Activated CD8-positive, alpha-beta T cell treated with anti-CD3 and anti-CD28 coated beads, Interleukin-2, amount 10 ng/mL, durations not matched to agents 7 days and 5 days (primary cell): ENCODE data around the gene GRK2. TPM values are rescaled to one million over a fixed set of nuclear protein-coding genes. Genes with fewer than 3 reads are reported as not detected.
"Not testable (repeated sequence)": the region's sequence is repeated elsewhere in the genome, so short reads cannot be mapped to it uniquely, and the experiment has no call there.

Source experiments
- ATAC-seq: fragments of 150-1000 bp; cut with Tn5 transposase; one replicate; pipeline ENCODE4 v1.10.0; 2021; ENCODE audit warnings: moderate library complexity
- CTCF ChIA-PET: fragments of 350-600 bp; sonication (Branson Sonifier 250); formaldehyde crosslinking; loops from one replicate; lab custom pipeline; 2021; ENCODE audit warnings: antibody characterized with exemption; lab: Charles Lee
- POLR2A ChIA-PET: fragments of 350-600 bp; sonication (Branson Sonifier 250); formaldehyde crosslinking; loops from one replicate; lab custom pipeline; 2021; ENCODE audit warnings: antibody characterized with exemption; lab: Charles Lee
- DNase-seq: peaks from one replicate; pipeline ENCODE4 v3.0.0-alpha.2; 2020
- H3K27ac Mint-ChIP-seq: one replicate; pipeline ENCODE4 v1.8.0; 2021; ENCODE audit warnings: mild to moderate bottlenecking, mixed read lengths
- H3K27me3 Mint-ChIP-seq: one replicate; pipeline ENCODE4 v1.8.0; 2021; ENCODE audit warnings: low read depth, mixed read lengths
- H3K36me3 Mint-ChIP-seq: one replicate; pipeline ENCODE4 v1.8.0; 2021; ENCODE audit warnings: low read depth, mixed read lengths
- H3K4me1 Mint-ChIP-seq: one replicate; pipeline ENCODE4 v1.8.0; 2021; ENCODE audit warnings: low read depth, mixed read lengths
- H3K4me3 Mint-ChIP-seq: one replicate; pipeline ENCODE4 v1.8.0; 2021; ENCODE audit warnings: mild to moderate bottlenecking, mixed read lengths
- H3K9me3 Mint-ChIP-seq: one replicate; pipeline ENCODE4 v1.8.0; 2022; ENCODE audit warnings: mixed read lengths; ENCODE audit not compliant: insufficient read depth
- total RNA-seq, 2 experiments: library from RNA; stranded (reverse); gene quantifications; one replicate each; pipeline ENCODE4 v1.2.3, GENCODE V29; 2021

Gene GRK2
- total RNA-seq, 2 experiments from 2014 or later, result 338 to 348 TPM

- POLR2A ChIA-PET, result interaction anchor here (7.5 kb wide), 1 partner anchor 14 kb away, joined by 39 read pairs; no protein-coding TSS in a partner anchor
- H3K9me3 Mint-ChIP-seq, result no peaks in the 10 kb centered on the region
- CTCF ChIA-PET, result interaction anchor here (1.8 to 2.8 kb wide), 3 partner anchors 8 to 91 kb away, joined by 5 to 54 read pairs (median 19); no protein-coding TSS in a partner anchor
- no peak overlapping the region for H3K4me3 Mint-ChIP-seq
- H3K27ac Mint-ChIP-seq, result peak overlapping the region; percentile 57
- peaks cover 51% of the 10 kb centered on the region for H3K4me1 Mint-ChIP-seq
- ATAC-seq (no peak), DNase-seq (no peak)
- peaks cover 72% of the 10 kb centered on the region for H3K36me3 Mint-ChIP-seq
- H3K27me3 Mint-ChIP-seq, result no peaks in the 10 kb centered on the region
Measured at GRCh38 chr11:67254798-67255197, 11.5 kb upstream of the GRK2 start.

GRCh38 chr11:67255353-67255752, 10.9 kb upstream of the GRK2 start:
- no peaks in the 10 kb centered on the region for H3K9me3 Mint-ChIP-seq
- H3K4me1 Mint-ChIP-seq, result peaks cover 48% of the 10 kb centered on the region
- no peak for DNase-seq
- POLR2A ChIA-PET, result interaction anchor here (0.6 to 7.5 kb wide), 2 partner anchors 15 to 126 kb away, joined by 8 to 39 read pairs; no protein-coding TSS in a partner anchor
- H3K4me3 Mint-ChIP-seq, result no peak overlapping the region
- ATAC-seq, result no peak
- peaks cover 67% of the 10 kb centered on the region for H3K36me3 Mint-ChIP-seq
- H3K27ac Mint-ChIP-seq, result peak overlapping the region; percentile 33
- no peaks in the 10 kb centered on the region for H3K27me3 Mint-ChIP-seq
- CTCF ChIA-PET, result interaction anchor here (1.8 kb wide), 1 partner anchor 16 kb away, joined by 5 read pairs; no protein-coding TSS in a partner anchor

- no peak overlapping the region for H3K4me3 Mint-ChIP-seq
- ATAC-seq (no peak), DNase-seq (no peak)
- CTCF ChIA-PET, result no interaction called here
- no peaks in the 10 kb centered on the region for H3K9me3 Mint-ChIP-seq
- POLR2A ChIA-PET, result interaction anchor here (0.6 to 7.5 kb wide), 2 partner anchors 16 to 126 kb away, joined by 8 to 39 read pairs; no protein-coding TSS in a partner anchor
- H3K36me3 Mint-ChIP-seq, result peaks cover 62% of the 10 kb centered on the region
- H3K27ac Mint-ChIP-seq, result no peak overlapping the region
- H3K27me3 Mint-ChIP-seq, result no peaks in the 10 kb centered on the region
- peaks cover 51% of the 10 kb centered on the region for H3K4me1 Mint-ChIP-seq
Measured at GRCh38 chr11:67255864-67256263, 10.4 kb upstream of the GRK2 start.

- Mint-ChIP-seq H3K4me1 (peaks cover 52% of the 10 kb centered on the region), H3K36me3 (peaks cover 56% of the 10 kb centered on the region), H3K27ac (no peak overlapping the region), H3K9me3 (no peaks in the 10 kb centered on the region), H3K27me3 (no peaks in the 10 kb centered on the region), H3K4me3 (no peak overlapping the region)
- DNase-seq, result no peak
- CTCF ChIA-PET, result no interaction called here
- ATAC-seq, result no peak
- POLR2A ChIA-PET, result interaction anchor here (7.5 kb wide), 1 partner anchor 16 kb away, joined by 39 read pairs; no protein-coding TSS in a partner anchor
Measured at GRCh38 chr11:67256477-67257135, 9.7 kb upstream of the GRK2 start.

- peaks cover 21% of the 10 kb centered on the region for H3K36me3 Mint-ChIP-seq
- DNase-seq, result no peak
- no peak for ATAC-seq
- peaks cover 55% of the 10 kb centered on the region for H3K4me1 Mint-ChIP-seq
- ChIA-PET CTCF (no interaction called here), POLR2A (no interaction called here)
- H3K27ac Mint-ChIP-seq, result peak overlapping the region; percentile 66
- peak overlapping the region; percentile 13 for H3K4me3 Mint-ChIP-seq
- H3K27me3 Mint-ChIP-seq, result no peaks in the 10 kb centered on the region
- H3K9me3 Mint-ChIP-seq, result no peaks in the 10 kb centered on the region
Measured at GRCh38 chr11:67260406-67260805, 5.9 kb upstream of the GRK2 start.

- not testable (repeated sequence) for H3K27me3 Mint-ChIP-seq, H3K9me3 Mint-ChIP-seq, ATAC-seq
- Mint-ChIP-seq H3K27ac (peak overlapping the region; percentile 63), H3K4me3 (peak overlapping the region; percentile 58), H3K4me1 (peaks cover 62% of the 10 kb centered on the region), H3K36me3 (peaks cover 15% of the 10 kb centered on the region)
- ChIA-PET POLR2A (interaction anchor here (1.1 to 3.2 kb wide), 5 partner anchors 8 to 92 kb away, joined by 5 to 27 read pairs (median 11); partner anchors contain the start of genes ANKRD13D and POLD4), CTCF (interaction anchor here (1.2 to 4.9 kb wide), 15 partner anchors 8 to 142 kb away, joined by 4 to 116 read pairs (median 8); partner anchors contain the start of genes ANKRD13D, KDM2A, POLD4 and RAD9A)
- peak; percentile 59 for DNase-seq
Measured at GRCh38 chr11:67260885-67261639, 5.2 kb upstream of the GRK2 start.

- no peak for DNase-seq
- ChIA-PET POLR2A (interaction anchor here (1.1 to 3.2 kb wide), 10 partner anchors 8 to 140 kb away, joined by 3 to 27 read pairs (median 6); partner anchors contain the start of genes ANKRD13D, POLD4 and PPP1CA), CTCF (interaction anchor here (0.9 to 4.9 kb wide), 30 partner anchors 8 to 181 kb away, joined by 3 to 116 read pairs (median 7); partner anchors contain the start of genes ANKRD13D, CLCF1, KDM2A and POLD4)
- Mint-ChIP-seq H3K36me3 (peaks cover 10% of the 10 kb centered on the region), H3K4me1 (peaks cover 63% of the 10 kb centered on the region), H3K27me3 (no peaks in the 10 kb centered on the region), H3K4me3 (no peak overlapping the region), H3K27ac (no peak overlapping the region), H3K9me3 (no peaks in the 10 kb centered on the region)
- no peak for ATAC-seq
Measured at GRCh38 chr11:67261640-67261945, 4.7 kb upstream of the GRK2 start.

GRCh38 chr11:67261946-67262681, 4.2 kb upstream of the GRK2 start:
- DNase-seq (no peak), ATAC-seq (no peak)
- ChIA-PET POLR2A (interaction anchor here (1.1 to 3.2 kb wide), 11 partner anchors 9 to 139 kb away, joined by 3 to 27 read pairs (median 6); partner anchors contain the start of genes ANKRD13D, POLD4 and PPP1CA), CTCF (interaction anchor here (0.6 to 4.9 kb wide), 42 partner anchors 9 to 182 kb away, joined by 3 to 116 read pairs (median 5); partner anchors contain the start of genes ANKRD13D, CLCF1, KDM2A and POLD4)
- Mint-ChIP-seq H3K27ac (peak overlapping the region; percentile 85), H3K4me3 (peak overlapping the region; percentile 51), H3K36me3 (peaks cover 7% of the 10 kb centered on the region), H3K4me1 (peaks cover 60% of the 10 kb centered on the region), H3K27me3 (no peaks in the 10 kb centered on the region), H3K9me3 (no peaks in the 10 kb centered on the region)

- peaks cover 61% of the 10 kb centered on the region for H3K4me1 Mint-ChIP-seq
- ChIA-PET CTCF (interaction anchor here (0.6 to 4.9 kb wide), 43 partner anchors 9 to 182 kb away, joined by 3 to 116 read pairs (median 5); partner anchors contain the start of genes ANKRD13D, CLCF1, KDM2A and POLD4), POLR2A (interaction anchor here (1.2 to 3.2 kb wide), 12 partner anchors 10 to 139 kb away, joined by 3 to 27 read pairs (median 5); partner anchors contain the start of genes ANKRD13D, POLD4 and PPP1CA)
- ATAC-seq (peak; percentile 49), DNase-seq (peak; percentile 84)
- H3K27me3 Mint-ChIP-seq, result no peaks in the 10 kb centered on the region
- H3K36me3 Mint-ChIP-seq, result peaks cover 13% of the 10 kb centered on the region
- peak overlapping the region; percentile 85 for H3K27ac Mint-ChIP-seq
- H3K4me3 Mint-ChIP-seq, result peak overlapping the region; percentile 51
- no peaks in the 10 kb centered on the region for H3K9me3 Mint-ChIP-seq
Measured at GRCh38 chr11:67262731-67263675, 3.3 kb upstream of the GRK2 start.

GRCh38 chr11:67264260-67264659, 2.0 kb upstream of the GRK2 start:
- no peak for ATAC-seq
- DNase-seq, result no peak
- H3K36me3 Mint-ChIP-seq, result peaks cover 26% of the 10 kb centered on the region
- H3K4me3 Mint-ChIP-seq, result peak overlapping the region; percentile 52
- no peaks in the 10 kb centered on the region for H3K27me3 Mint-ChIP-seq
- no peaks in the 10 kb centered on the region for H3K9me3 Mint-ChIP-seq
- peak overlapping the region; percentile 66 for H3K27ac Mint-ChIP-seq
- CTCF ChIA-PET, result interaction anchor here (0.7 to 4.9 kb wide), 11 partner anchors 11 to 118 kb away, joined by 3 to 116 read pairs (median 9); partner anchors contain the start of genes ANKRD13D and POLD4
- peaks cover 68% of the 10 kb centered on the region for H3K4me1 Mint-ChIP-seq
- POLR2A ChIA-PET, result interaction anchor here (1.4 to 3.2 kb wide), 5 partner anchors 10 to 89 kb away, joined by 4 to 23 read pairs (median 5); partner anchors contain the start of genes ANKRD13D and POLD4
